NOMO-1 (cell line): ENCODE data around the gene TAF4.
"Not testable (repeated sequence)": the region's sequence is repeated elsewhere in the genome, so short reads cannot be mapped to it uniquely, and the experiment has no call there.

Experiments used
- DNase-seq, 2 experiments: peaks; one replicate each; lab custom pipeline; 2025; ENCODE audit not compliant: unreplicated experiment in 2 of 2; lab: John Stamatoyannopoulos, UW

The TAF4 gene

DNA sequence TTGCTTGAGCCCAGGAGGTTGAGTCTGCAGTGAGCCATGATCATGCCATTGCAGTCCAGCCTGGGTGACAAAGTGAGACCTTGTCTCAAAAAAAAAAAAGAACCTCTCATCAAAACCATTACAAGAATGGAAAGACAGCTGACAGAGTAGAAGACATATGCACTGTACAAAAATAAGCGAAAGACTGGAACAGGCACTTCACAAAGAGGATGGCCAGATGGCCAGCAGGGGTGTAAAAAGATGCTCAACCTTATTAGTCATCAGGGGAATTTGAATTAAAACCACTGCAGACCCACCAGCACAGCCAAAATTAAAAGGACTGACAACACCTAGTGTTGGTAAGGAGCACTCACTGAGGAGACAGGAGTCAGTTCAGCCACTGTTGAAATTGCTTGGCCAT lies 13.5 kb upstream of the TAF4 start:
- DNase-seq = no peak

DNA sequence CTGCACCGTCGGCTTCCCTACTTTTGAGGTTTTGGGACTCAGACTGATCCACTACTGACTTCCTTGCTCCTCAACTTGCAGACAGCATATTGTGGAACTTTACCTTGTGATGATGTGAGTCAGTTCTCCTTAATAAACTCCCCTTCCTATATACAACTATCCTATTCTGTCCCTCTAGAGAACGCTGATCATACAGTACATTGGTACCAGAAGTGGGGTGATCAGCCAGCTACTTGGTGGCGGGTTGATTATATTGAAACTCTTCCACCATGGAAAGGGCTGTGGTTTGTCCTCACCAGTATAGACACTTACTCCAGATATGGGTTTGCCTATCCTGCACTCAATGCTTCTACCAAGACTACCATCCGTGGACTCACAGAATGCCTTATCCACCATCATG lies 7.6 kb upstream of the TAF4 start:
- DNase-seq = no peak

DNA sequence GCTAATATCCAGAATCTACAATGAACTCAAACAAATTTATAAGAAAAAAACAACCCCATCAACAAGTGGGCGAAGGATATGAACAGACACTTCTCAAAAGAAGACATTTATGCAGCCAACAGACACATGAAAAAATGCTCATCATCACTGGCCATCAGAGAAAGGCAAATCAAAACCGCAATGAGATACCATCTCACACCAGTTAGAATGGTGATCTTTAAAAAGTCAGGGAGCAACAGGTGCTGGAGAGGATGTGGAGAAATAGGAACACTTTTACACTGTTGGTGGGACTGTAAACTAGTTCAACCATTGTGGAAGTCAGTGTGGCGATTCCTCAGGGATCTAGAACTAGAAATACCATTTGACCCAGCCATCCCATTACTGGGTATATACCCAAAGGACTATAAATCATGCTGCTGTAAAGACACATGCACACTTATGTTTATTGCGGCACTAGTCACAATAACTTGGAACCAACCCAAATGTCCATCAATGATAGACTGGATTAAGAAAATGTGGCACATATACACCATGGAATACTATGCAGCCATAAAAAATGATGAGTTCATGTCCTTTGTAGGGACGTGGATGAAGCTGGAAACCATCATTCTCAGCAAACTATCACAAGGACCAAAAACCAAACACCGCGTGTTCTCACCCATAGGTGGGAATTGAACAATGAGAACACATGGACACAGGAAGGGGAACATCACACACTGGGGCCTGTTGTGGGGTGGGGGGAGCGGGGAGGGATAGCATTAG lies 6.2 kb upstream of the TAF4 start:
- DNase-seq = not testable (repeated sequence)

DNA sequence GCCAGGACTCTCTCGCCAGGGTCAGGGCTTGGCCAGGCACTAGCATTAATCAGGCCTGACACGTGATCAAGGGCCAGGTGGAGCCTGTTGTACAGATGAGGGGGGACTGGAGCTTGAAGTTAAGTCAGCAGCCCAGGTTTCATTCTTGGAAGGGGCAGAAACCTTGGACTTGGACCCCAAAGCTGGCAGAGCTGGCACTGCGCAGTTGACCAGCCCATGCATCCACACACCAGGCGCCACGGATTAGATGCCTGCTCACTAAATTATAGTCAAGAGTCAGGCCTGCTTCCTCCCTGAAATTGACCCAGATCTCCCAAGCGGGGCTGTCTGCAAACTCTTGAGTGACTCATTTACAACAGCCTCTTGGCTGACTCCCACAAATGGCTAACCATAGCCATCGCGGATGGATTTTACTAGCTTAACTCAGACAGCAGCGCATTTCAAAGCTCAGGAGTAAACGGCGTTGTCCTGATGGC lies 4.1 kb upstream of the TAF4 start:
- DNase-seq = no peak

DNA sequence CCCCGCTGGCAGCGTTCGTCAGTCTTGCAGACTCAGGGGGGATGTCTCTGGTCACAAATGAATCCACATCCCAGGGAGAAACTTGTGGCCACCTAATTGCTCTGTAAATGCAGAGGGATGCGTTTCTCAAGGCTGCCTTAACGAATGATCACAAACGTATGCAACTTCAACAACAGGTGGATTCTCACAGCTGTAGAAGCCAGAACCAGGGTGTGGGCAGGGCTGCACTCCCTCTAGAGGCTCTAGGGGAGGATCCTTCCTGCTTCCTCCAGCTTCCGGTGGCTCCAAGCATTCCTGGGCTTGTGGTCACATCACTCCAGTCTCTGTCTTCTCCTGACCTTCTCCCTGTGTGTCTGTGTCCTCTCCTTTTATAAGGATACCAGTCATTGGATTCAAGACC lies 3.3 kb upstream of the TAF4 start:
- no peak for DNase-seq

DNA sequence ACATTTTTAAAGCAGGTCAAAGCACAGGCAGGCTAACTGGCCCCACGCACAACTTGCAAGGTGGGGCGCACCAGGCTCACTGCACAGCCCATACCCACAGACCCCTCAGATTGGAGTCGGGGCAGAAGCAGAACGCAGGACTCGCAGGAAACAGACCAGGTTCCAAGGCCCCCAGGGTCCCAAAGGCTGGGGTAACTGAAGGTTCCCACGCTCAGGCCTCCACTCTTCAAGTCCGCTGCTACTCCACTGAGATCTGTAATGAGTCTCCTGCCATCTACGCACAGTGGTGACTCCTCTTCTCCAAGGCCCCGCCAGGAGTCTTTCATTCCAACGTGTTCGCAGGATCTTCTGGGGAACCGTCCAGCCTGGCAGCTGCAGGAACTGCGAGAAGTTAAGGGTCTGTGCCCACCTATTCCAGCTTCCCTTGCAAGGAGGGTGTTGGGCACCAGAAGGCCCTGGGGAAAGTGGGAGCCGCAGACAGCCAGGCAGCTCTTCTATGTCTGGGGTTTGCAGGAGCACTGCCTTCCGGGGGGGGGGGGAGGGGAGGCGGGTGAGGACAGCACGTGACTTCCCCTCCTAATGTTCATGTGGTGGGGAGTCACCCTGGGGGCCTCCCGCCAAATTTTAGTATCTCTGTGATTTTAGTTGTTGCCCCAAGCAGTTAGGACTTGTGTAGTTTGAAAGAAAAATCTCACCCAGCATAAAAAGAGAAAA lies 2.0 kb upstream of the TAF4 start:
- DNase-seq = no peak

DNA sequence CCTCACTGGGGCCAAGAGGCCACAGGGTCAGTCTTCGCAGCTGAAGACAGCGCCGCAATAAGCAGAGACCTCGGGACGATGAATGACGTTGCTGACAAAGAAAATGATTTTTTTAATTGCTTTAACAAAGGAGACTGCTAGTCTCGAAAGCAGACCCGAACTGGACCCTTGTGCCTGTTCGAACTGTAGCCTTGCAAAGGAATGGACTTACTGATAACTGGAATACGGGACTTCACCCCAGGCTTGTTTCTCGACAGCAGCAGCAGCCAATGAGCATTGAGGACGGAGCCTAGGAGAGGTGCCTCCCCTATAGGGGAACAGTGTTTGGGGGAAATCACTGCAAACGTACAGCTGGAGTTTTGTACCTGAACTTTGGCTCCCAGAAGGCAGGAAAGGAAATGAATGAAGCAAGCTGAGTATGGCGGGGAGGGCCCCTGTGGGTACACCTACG lies 1.3 kb upstream of the TAF4 start:
- peak in 1 of 2 experiments; percentile 43 for DNase-seq

DNA sequence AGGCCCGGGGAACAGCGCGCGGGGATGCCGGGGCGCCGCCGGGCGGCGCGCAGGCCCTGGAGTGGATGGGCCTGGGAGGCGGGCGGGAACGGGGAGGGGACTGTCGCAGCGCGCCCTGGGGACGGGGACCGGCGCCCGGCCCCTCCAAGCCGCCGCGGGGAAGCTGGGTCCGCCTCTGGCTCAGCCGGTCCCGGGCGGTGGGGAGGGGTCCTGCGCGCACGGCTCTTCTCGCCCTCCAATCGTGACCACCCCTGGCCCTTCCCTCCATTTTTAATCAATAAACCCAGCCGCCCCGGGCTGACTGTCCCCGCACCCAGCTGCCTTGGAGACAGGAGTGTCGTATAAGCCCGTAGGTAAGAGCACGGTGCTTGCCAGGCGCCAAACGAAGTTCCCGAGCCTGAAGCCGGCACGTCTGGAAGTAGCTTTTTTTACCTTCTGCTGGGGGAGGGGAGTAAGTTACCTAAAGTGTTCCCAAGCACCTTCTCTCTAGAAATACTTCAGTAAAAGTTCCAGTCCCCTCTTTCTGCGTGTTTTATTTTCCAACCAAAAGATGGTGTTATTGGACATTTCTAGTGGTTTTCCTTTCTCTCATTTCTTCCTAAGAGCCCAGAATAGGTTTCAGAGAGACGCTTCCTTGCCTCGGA lies 780 bp upstream of the TAF4 start:
- DNase-seq = peak; percentile 21 to 43

DNA sequence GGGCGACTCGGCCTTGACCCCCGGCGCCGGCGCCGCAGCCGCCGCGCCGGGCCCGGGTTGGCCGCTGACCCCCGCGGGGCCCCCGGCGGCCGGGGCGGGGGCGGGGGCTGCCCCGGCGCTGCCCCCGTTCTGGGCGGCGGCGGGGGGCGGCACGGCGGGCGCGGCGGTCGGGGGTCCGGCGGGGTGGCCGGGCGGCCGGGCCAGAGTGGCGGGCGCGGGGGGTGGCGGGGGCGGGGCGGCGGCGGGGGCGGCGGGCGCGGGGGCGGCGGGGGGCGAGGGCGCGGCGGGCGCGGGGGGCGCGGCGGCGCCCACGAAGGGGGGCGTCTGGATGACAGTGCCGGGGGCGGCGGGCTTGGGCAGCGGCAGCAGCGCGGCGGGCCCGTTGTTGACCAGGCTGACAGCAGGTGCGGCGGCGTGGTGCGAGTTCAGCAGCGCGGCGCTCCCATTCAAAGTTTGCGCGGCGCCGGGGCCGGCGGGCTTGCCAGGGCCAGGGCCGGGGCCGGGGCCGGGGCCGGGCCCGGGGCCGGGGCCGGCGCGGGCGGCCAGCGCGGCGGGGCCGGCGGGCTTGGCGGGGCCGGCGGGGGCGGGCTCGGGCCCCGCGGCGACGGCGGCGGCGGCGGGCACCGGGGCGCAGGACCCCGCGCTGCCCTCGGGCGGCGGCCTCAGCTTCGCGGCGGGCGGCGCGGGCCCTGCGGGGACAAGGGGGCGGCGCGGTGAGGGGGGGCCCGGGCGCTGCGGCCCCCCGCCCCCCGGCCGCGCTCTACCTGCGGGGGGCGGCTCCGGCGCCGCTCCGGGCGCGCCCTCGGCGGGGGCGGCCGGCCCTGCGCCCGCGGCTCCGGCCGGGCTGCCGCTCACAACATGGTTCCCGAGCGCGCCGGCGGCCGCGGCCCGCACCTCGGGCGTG lies 659 bp downstream of the TAF4 start:
- peak in 1 of 2 experiments; percentile 10 for DNase-seq

DNA sequence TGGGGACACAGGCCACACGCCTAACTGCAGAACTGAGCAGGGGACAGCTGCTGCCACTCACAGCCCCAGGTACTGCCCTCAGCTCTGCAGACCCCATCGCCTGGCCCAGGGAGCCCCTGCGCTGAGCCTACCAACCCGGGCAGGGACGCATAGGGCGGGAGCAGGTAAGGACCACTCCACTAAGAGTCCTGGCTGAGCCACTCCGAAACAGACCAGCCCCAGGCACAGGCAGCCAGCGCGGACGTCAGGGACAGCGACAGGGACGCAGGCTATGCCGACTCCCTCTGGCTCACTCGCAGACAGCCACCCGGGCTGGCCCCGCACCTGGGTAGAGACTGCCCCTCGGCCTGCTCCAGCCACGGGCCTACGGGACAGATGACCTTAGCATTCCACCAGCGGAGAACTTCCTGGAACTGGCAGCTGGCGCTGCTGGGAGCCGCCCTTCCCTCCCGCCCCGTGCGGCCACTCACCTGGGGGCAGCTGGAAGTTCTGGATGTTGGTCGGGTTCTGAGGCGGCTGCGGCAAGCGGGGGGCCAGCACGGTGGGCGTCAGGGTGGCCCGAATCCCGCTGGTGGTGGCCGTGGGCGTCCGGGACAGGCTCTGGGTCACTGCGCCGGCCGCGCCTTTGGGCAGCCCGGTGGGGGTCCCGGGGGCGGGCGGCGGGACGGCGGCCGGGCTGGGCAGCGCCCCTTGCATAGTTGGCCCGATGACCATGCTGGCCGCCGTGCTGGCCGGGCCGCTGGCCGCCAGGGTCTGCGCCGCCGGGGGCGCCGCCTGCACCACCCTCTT lies 1.5 kb downstream of the TAF4 start:
- no peak for DNase-seq

DNA sequence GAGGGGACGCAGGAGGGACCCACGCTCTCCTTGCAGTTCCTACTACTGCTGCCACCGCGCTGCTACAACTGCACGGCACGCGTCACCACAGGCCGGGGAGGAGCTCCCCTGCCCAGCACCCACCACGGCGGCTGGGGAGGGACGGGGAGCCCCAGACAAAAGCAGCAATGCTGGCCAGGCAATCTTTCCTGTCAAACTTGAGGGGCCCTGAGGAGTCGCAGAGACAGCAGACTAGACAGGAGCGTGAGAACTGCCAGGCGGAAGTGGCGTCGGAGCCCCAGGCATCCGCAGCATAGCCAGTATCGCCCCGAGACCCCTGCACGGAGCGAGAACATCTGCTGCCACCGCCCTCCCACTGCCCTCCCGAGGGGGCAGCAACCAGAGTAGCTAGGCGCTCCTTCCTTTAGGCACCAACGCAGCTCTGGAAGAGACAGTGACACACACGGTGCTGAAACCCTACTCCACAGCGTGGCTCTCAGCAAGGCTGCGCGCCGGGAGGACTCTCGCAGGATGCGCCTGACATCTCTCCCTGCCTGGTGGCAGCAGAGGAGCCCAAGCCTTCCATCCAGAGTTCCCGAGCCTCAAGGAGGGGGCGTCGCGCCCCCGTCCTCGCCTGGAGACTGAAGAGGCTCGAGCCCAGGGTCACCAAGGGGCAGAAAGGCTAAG lies 2.2 kb downstream of the TAF4 start:
- no peak for DNase-seq

DNA sequence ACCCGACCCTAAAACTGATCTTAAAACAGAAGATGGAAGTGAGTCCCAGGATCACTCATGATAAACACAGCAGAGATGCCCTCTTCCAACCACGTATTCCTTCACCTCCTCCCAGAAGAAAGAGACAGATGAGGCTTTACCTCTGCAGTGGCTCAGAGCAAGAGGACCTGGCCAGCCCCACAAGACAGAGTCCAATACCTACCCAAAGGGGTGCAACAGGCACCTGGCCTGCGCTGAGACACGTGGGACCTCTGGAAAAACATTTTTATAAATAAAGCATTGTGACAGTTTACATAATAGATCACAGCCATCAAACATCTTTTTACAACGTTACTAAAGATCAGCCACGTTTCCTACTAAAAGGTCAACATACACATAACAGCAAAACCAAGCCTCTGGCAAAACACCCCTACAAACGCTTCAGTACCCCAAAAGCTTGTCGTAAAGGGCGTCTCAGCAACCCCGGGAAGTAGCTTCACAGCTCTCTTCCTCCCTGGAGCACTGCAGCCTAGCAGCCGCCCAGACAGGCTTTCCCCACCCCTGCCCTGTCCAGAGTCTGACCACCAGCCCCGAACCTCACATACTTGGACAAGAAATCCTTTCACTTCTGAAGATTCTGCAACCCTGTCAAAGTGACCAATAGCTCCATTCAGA lies 2.9 kb downstream of the TAF4 start:
- DNase-seq = no peak

DNA sequence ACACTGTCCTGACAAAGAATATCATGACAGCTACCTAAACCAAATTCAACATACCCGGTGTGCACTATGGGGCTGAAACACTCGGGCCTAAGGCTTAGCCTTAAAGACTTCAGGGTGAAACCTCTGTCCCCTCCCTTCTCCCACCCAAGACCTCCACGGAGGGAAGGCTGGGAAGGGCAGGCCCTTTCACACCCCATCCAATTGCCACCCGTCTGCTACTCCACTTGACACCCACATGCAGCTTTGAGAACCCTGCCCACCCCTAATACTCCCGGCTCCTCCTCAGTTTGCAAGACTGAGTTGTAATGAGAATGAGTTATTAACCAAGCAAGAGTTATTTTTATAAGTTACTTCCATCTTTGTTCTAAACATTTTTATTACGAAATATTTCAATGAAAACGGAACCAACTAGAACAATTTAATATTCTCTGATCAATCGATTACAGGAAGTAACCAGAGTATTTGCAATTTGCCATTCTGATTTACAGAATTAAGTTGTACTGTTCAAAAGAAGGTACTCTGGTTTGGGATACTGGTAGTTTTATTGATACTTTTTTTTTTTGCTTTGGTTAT lies 3.7 kb downstream of the TAF4 start:
- no peak for DNase-seq

DNA sequence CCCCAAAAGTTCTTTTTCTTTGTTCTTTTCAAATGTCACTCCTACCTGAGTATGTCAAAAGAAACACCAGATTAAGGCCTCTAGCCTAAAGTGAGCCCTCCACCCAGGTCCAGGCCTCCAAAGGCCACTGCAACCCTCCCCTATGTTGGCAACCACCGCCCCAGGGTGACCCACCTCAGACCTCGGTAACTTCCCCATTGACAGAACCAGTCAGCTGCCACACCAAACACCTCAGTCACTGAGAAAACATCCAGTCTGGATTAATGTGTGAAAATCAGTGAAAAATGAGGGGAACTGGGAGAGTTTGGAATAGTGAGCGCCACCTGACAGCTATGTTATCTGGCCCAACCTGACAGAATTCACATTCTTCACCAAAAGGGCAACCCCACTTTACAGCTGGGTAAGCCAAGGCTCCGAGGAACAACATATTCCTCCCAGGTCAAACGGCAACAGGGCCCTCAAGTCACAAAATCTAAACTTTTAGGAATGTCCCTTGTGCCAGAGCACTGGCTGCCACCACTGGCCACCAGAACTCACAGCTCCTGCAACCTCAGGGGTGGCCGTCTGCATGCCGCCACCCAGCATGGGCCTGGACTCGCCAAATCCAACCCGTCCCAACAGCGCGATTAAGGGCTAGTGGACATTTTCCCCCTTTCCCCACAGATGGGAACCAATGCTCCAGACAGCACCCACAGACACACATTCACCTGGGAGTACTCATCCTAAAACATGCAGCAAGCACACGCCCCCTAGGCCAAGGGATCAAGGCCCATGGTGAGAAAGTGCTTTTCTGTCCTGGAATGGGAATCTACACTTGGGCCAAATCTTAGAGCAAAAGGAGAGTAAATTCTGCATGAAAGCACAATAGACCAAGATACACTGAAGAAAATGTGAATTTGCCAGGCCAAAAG lies 4.8 kb downstream of the TAF4 start:
- no peak for DNase-seq

DNA sequence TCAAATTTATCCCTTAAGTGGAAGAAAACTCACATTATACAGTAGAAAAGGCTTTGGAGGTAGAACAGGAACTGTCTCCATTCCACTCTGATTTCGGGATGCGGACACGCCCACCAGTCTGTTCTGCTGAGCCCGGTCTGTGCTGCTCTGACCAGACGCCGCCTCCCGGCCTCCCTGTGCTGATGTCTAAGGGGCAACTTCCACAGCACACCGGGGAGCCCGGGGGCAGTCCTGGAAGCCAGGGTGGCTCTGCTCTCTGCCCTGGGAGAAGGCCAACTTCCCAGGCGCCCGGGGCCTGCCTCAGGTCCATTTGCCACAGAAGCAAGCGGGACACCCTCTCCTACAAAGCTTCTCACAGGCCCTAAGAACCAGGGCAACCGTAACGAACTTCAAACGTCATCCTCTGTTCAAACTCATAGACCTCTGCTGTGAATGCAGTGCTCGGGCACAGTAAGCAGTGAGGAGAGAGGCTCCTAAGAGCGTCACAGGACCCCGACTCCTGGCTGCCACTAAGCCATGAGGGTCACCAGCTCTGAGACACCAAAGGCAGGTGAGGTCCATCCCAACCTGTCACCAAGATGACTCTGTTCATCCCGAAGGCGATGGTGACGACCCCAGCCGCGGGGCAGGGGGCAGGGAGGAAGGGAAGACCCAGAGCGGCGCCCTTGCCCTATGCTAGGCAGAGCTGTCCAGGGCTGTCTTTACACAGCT lies 5.6 kb downstream of the TAF4 start:
- no peak for DNase-seq

DNA sequence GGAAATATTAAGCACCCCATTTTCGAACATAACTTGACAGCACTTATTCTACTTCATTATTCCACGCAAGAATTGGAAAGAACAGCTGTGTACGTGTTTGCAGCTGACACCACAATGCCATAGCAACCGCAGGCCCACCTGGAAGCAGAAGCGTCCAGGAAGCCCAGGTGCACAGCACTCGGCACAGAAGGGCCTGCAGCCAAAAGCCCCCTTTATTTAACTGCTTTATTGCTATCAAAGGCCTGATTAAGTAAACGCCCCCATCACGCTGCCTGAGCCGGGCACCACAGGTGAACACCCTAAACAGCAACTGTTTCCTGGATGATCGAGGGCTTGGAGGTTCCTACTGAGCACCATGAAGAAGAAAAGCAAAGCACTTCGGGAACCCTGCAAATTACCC lies 6.3 kb downstream of the TAF4 start:
- DNase-seq = no peak

DNA sequence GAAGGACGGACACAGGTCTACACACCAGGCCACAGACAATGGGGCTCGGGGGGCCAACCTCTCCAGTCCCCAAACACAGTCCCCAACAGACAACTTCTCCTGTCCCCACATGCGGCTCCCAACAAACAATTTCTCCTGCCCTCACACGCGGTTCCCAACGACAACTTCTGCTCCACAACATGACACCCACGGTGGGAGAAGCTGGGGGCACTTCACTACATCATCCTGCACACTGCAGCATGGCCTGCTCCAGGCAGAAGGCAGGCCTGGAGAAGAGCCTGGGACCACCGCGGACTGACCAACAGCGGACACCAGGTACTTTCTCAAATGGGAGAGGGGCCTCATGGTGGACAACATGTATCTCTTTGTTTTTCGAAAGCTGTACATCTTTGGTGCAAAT lies 6.7 kb downstream of the TAF4 start:
- DNase-seq = no peak
